GM13977 (cell line): ENCODE data around the gene NUDT12.

Experiments used
- DNase-seq: peaks from one replicate; pipeline ENCODE4 v3.0.0; 2012; ENCODE audit warnings: low spot score
- CTCF ChIP-seq: IDR thresholded peaks from 2 replicates; pipeline ENCODE4 v1.5.1; 2012; ENCODE audit warnings: mild to moderate bottlenecking, control low read depth; ENCODE audit not compliant: insufficient read depth; ENCODE audit errors: extremely low read depth, missing control alignments
- in situ Hi-C: fragments of 300-500 bp; cut with MboI; formaldehyde crosslinking; loops from one replicate; pipeline ENCODE4 v1.12.0; 2022; ENCODE audit warnings: low sequenced_read_pairs, low pct_unique_long_range_greater_than_20kb, mixed read lengths, inconsistent platforms; ENCODE audit not compliant: unreplicated experiment

Gene NUDT12

GRCh38 chr5:103562453-103563157 lies at the start of gene NUDT12:
NUDT12 (minus strand) TSS chr5:103562789; CDS start chr5:103560248, 2,541 bp downstream.
- in situ Hi-C loops, result no loop called here
- peak; percentile 64 for DNase-seq

GRCh38 chr5:103607346-103607745 lies 44.8 kb upstream of the NUDT12 start:
- no peak for TF ChIP-seq CTCF
- in situ Hi-C loops, result no loop called here
- DNase-seq, result no peak

More at GRCh38 chr5:103562453-103563157, at the start of gene NUDT12:
- no peak for TF ChIP-seq CTCF

GRCh38 chr5:103605277-103605676 lies 42.7 kb upstream of the NUDT12 start:
- DNase-seq, result no peak
- in situ Hi-C loops, result no loop called here
- TF ChIP-seq CTCF, result no peak

GRCh38 chr5:103602438-103602837 lies 39.8 kb upstream of the NUDT12 start:
- no peak for TF ChIP-seq CTCF
- in situ Hi-C loops, result no loop called here
- no peak for DNase-seq

GRCh38 chr5:103601314-103601713 lies 38.7 kb upstream of the NUDT12 start:
- in situ Hi-C loops, result no loop called here
- no peak for TF ChIP-seq CTCF
- no peak for DNase-seq

- TF ChIP-seq CTCF, result no peak
- no peak for DNase-seq
- in situ Hi-C loops, result no loop called here
These were observed 37.5 kb upstream of the NUDT12 start for GRCh38 chr5:103600086-103600485.
